ENCODE data around the gene CDK6.

CDK6 gene

GRCh38 chr7:92731335-92732063 is 104.9 kb downstream of the CDK6 start:
- no peak for DNase-seq

GRCh38 chr7:92730808-92731207 is 105.6 kb downstream of the CDK6 start:
- no peak for DNase-seq

- DNase-seq: no peak
These were observed 106.6 kb downstream of the CDK6 start for GRCh38 chr7:92729751-92730150.

- DNase-seq: no peak
These were observed 107.2 kb downstream of the CDK6 start for GRCh38 chr7:92729172-92729571.

- DNase-seq: no peak
These were observed 108.6 kb downstream of the CDK6 start for GRCh38 chr7:92727755-92728154.

- DNase-seq: no peak
These were observed 111.0 kb downstream of the CDK6 start for GRCh38 chr7:92725161-92725925.

GRCh38 chr7:92723943-92724342 is 112.4 kb downstream of the CDK6 start:
- no peak for DNase-seq

- DNase-seq: no peak
These were observed 113.2 kb downstream of the CDK6 start for GRCh38 chr7:92723205-92723604.

GRCh38 chr7:92722541-92722940 is 113.8 kb downstream of the CDK6 start:
- no peak for DNase-seq

GRCh38 chr7:92720604-92721350 is 115.6 kb downstream of the CDK6 start:
- peak; percentile 25 for DNase-seq

GRCh38 chr7:92717993-92718716 is 118.2 kb downstream of the CDK6 start:
- peak; percentile 75 for DNase-seq

- DNase-seq: no peak
These were observed 118.8 kb downstream of the CDK6 start for GRCh38 chr7:92717623-92717992.

- DNase-seq: no peak
These were observed 119.4 kb downstream of the CDK6 start for GRCh38 chr7:92716825-92717580.

- DNase-seq: no peak
These were observed 120.4 kb downstream of the CDK6 start for GRCh38 chr7:92715963-92716362.

GRCh38 chr7:92714767-92715166 is 121.6 kb downstream of the CDK6 start:
- no peak for DNase-seq

GRCh38 chr7:92714280-92714679 is 122.1 kb downstream of the CDK6 start:
- DNase-seq: no peak

- peak; percentile 16 for DNase-seq
These were observed 126.5 kb downstream of the CDK6 start for GRCh38 chr7:92709912-92710311.

GRCh38 chr7:92709150-92709549 is 127.2 kb downstream of the CDK6 start:
- peak; percentile 40 for DNase-seq

- no peak for DNase-seq
These were observed 128.0 kb downstream of the CDK6 start for GRCh38 chr7:92708111-92709042.

GRCh38 chr7:92707435-92707834 is 128.9 kb downstream of the CDK6 start:
- DNase-seq: no peak

- no peak for DNase-seq
These were observed 129.8 kb downstream of the CDK6 start for GRCh38 chr7:92706563-92706962.
